Fibroblast of villous mesenchyme (primary cell): ENCODE results near the gene BRD9. TPM values are rescaled to one million over a fixed set of nuclear protein-coding genes. Genes with fewer than 3 reads are reported as not detected.

Source experiments
- DNase-seq: peaks from one replicate; pipeline ENCODE4 v3.0.0-alpha.2; 2010; ENCODE audit warnings: low read depth
- H3K4me3 ChIP-seq: 2 replicates; pipeline ENCODE4 v1.5.1; 2011; ENCODE audit warnings: low read depth, mild to moderate bottlenecking, low read length
- total RNA-seq: library from RNA; depleted of rRNA; stranded (reverse); fragments of >200 nt; gene quantifications from 2 replicates; pipeline ENCODE4 v1.2.3, GENCODE V29; 2012
- TF ChIP-seq, protein P1 (sequence below): IDR thresholded peaks from 2 replicates; pipeline ENCODE4 v1.5.1; 2012; ENCODE audit warnings: low read depth, mild to moderate bottlenecking, low read length; ENCODE audit not compliant: insufficient read depth

Gene BRD9
- total RNA-seq, 1 donor = 35.0 TPM

DNA sequence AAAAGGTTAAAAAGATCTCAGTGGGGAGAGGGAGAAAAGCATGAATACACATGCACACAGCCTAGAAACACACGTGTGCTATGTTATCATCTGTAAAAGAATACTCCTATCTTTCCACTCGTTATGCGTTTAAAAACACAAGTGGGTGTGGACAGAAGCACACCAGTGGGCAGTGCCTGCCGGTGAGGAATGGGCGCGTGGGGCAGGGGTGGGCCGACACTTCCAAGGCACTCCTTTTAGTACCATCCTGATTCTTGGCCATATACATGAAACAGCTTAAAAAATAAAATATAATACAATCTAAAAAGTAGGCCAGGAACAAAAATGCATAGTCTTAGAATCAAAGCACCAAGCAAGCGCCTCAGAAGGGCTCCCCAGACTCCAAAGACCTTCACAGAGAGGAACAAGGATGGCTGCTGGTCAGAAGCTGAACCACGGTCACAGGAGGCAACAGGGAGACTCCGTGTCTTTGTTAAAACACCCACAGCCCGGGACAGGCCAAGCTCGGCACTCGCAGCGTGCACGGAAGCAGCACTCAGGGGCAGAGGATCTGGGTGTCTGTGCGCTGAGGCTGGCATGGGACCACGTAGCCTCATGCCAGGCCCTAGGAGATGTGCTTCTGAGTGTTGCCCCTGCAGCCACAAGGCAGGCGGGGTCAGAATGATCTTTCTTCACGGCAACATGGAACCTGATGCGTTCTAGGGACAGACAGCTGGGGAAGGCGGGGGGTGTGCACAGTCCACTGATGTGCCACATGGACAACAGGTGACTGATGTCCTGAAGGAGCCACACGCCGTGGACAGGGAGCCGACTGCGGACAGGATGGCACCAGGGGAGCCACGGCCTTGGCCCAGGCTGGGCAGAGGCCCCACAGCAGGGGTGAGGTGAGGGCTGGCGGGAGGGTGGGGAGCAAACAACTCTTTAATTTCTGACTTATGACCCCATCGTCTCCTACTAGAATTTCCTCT is 15.9 kb downstream of the BRD9 start:
- TF ChIP-seq, protein P1, sequence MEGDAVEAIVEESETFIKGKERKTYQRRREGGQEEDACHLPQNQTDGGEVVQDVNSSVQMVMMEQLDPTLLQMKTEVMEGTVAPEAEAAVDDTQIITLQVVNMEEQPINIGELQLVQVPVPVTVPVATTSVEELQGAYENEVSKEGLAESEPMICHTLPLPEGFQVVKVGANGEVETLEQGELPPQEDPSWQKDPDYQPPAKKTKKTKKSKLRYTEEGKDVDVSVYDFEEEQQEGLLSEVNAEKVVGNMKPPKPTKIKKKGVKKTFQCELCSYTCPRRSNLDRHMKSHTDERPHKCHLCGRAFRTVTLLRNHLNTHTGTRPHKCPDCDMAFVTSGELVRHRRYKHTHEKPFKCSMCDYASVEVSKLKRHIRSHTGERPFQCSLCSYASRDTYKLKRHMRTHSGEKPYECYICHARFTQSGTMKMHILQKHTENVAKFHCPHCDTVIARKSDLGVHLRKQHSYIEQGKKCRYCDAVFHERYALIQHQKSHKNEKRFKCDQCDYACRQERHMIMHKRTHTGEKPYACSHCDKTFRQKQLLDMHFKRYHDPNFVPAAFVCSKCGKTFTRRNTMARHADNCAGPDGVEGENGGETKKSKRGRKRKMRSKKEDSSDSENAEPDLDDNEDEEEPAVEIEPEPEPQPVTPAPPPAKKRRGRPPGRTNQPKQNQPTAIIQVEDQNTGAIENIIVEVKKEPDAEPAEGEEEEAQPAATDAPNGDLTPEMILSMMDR = no peak
- no peak for DNase-seq
- no peak overlapping the region for H3K4me3 ChIP-seq

DNA sequence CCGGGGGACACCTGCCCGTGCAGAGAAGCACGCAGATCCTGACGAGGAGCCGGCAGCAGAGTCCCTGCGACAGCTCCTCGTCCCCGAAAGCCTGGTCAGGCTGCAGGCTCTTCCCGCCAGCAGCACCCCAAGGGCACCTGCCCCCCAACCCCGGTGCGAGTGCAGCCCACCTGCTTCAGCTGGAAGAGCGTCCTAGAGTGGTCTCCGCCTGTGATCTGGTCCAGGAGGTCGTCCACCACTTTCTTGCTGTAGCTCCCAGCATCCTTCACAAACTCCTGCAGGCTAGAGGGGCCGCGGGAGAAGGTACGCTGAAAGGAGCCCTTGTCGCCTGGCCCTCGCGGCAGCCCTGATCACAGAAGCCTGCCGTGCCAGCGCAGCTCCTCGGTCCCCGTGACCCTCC is 16.7 kb downstream of the BRD9 start:
- TF ChIP-seq, protein P1 = no peak
- no peak for DNase-seq
- H3K4me3 ChIP-seq = no peak overlapping the region

DNA sequence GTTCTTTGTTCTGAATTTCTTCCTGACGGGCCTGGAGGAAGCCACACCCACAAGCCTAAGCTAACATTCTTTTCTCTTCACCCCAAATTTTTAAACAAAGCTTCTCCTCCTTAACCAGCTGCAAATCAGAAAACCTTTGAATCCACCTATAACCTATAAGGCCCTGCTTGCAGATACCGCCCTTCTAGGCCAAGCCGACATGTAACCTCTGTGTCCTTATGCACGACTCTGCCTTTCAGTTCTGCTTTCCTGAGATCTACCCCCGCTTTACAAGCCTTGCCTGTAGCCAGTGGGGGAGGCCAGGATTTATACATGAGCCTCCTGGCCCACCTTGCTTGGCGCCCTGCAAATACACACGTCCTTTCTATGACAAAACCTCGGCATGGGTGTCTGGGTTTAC is 19.3 kb downstream of the BRD9 start:
- TF ChIP-seq, protein P1 = no peak
- H3K4me3 ChIP-seq = no peak overlapping the region
- no peak for DNase-seq

DNA sequence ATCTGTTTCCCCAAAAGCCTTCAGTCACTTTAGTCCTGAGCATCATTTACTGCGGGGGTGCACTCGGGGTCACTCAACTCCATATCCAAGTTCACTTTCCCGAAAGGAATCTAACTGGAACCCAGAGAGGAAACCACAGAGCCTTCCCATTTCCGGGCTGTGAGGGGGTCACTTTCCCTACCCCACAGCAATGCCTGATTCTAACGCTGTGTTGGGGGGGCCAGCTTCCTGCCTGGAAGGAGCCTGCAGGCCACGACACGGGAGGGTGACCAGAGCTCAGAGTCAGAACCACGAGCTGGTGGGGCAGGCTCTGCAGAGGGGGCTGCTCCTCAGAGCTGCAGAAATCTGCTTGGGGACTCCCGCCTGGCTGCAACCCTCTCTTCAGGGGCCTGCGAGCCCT is 20.3 kb downstream of the BRD9 start:
- TF ChIP-seq, protein P1 = no peak
- H3K4me3 ChIP-seq = no peak overlapping the region
- no peak for DNase-seq

DNA sequence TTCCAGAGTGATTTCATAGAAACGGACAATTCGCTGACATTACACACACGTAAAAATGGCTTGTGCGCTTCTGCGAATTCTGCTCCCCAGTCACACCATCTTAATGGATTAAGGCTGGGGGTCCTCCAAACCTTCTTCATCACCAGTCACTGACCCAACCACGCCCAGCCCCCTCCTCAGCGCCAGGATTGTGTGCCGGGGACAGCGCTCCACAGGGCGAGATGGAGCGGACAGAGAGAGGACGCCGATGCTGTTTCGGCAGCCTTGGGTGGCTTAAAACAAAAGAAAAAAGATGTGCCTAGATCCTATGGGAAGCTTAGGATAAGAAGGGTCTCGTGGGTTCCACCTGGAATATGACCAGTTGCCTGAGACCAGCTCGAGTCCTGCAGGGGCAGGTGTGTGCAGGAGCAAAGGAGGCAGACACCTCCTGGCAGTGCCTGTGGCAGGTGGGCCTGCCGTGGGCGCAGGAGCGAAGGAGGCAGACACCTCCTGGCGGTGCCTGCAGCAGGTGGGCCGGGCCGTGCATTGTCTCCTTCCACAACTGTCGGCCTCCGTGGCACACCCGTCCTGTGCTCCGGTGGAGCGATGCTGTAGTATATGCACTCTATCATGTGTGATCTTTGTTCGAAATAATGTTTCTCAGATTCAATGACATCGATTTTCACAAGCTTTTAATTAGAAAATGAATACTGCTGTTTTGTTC is 20.9 kb downstream of the BRD9 start:
- TF ChIP-seq, protein P1 = no peak
- H3K4me3 ChIP-seq = no peak overlapping the region
- no peak for DNase-seq

DNA sequence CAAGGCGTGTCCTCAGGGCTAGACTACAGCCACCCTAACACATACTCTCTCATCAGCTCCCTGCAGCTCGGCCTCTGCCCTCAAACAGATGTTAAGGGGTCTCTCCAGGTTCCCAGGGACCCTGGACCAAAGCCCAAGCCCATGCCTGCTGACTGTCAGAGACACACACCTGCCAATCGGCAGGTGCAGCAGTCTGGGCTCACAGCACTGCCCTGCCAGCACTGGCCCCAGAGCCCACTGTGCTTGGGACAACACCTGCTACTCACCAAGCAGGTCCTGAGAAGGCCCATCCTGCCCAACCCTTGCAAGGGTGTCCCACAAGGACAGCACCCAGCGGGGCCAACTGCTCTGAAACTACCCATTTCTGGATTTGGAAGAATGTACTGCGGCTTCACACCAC is 21.6 kb downstream of the BRD9 start:
- no peak for DNase-seq
- TF ChIP-seq, protein P1 = no peak
- H3K4me3 ChIP-seq = no peak overlapping the region
